HS-5 (cell line): ENCODE measurements around the gene HSPA1L.
A peak's percentile ranks its signal among the peaks of the same experiment; 100 is the strongest.
"Not testable (repeated sequence)": the region's sequence is repeated elsewhere in the genome, so short reads cannot be mapped to it uniquely, and the experiment has no call there.

Experiments
- DNase-seq: peaks from one replicate; pipeline ENCODE4 v3.0.0-alpha.2; 2012; ENCODE audit warnings: low read depth

HSPA1L gene

DNA sequence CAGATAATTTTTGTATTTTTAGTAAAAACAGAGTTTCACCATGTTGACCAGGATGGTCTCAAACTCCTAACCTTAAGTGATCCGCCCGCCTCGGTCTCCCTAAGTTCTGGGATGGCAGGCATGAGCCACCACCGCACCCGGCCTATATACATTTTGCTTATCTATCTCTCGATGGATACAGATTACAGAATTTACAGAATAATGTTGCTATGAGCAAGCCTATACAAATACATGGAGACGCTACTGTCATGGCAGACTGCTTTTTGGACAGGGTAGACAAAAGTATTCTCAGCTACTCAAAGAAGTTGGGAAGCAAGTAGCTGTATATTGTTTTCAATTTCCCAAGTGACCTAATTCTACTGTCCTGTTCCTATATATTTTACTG lies 1.6 kb downstream of the HSPA1L start:
- no peak for DNase-seq

DNA sequence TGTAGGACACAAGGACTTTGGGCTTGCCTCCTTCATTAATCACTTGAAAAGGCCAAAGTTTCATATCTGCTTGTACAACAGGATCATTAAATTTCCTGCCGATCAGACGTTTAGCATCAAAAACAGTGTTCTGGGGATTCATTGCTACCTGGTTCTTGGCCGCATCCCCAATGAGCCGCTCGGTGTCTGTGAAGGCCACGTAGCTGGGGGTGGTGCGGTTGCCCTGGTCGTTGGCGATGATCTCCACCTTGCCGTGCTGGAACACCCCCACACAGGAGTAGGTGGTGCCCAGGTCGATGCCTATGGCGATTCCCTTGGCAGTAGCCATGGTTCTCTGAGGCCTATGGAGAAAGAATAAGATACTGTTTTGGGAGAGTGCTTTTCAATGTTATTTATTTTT lies 3.4 kb downstream of the HSPA1L start:
- DNase-seq = no peak

DNA sequence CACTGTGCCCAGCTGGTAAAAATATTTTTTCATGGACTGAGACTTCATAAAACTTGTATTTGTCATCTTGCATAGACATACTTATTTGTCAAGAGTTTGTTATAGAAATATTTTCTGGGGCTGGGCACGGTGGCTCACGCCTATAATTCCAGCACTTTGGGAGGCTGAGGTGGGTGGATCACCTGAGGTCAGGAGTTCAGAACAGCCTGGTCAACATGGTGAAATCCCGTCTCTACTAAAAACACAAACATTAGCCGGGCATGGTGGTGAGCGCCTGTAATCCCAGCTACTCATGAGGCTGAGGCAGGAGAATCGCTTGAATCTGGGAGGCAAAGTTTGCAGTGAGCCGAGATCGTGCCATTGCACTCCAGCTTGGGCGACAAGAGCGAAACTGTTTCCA lies 6.5 kb downstream of the HSPA1L start:
- DNase-seq = not testable (repeated sequence)

DNA sequence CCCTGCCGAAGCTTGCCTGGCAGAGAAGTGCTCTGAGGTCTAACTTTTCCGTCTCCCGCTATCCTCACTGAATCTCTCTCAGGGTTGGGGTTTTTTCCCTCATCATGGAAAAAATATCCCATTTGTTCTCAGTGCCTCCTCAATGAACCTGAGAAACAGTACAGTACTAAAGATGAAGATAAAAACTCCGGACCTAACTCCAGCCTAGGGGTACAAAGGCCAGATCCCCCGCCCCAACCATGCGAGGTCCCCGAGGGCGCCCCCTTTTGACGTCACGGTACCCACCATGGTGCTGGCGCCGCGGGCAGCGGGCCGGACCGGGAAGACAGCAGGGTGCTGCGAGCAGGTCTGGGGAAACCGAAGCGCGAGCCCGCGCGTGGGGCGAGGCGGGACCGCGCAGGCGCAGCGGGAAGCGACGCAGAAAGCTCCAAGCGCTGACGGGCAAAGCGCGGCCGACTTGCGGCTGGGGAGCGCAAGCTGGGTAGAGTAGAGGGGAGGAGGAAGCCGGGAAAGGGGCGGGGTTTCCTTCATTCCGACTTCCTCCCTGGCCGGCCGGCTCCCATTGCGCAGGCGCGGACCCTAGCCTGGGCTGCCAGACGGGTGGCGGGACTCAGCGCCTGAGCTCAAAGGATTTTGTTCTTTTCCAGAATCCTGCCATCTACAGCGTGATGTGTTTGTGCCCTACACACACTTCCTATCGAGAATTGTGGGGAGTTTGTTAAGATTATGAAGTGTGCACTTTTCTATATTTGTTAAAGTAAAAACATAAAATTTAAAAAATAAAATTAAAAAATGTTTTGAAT lies 8.4 kb downstream of the HSPA1L start, which contains the start of gene LSM2:
LSM2 (minus strand) TSS at position 497 of the 803 bp plus-strand sequence; CDS start at position 288, 209 bp downstream.
- peak; percentile 73 for DNase-seq

DNA sequence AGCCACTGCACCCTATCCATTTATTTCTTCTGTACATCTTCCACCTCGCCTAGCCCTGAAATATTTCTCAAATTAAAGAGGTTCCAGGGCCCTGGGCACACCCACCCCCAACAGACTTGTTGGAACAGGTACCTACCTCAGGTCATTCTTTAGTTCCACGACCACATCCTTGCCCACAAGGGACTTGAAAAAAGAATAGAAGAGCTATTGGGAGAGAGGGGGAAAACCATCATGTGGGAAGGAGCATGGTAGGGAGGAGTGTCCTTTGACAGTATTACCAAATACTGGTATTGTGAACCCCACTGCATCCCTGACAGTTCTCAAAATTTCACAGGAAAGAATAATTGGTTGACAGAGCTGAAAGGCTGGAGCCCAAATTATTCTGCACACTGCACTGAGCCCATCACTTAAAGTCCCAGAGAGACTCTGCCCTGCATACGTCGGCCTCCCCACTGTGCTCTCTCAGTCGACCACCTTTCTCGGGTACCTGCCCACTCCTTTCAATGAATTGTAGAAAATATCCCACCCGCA lies 9.1 kb downstream of the HSPA1L start:
- DNase-seq = no peak

DNA sequence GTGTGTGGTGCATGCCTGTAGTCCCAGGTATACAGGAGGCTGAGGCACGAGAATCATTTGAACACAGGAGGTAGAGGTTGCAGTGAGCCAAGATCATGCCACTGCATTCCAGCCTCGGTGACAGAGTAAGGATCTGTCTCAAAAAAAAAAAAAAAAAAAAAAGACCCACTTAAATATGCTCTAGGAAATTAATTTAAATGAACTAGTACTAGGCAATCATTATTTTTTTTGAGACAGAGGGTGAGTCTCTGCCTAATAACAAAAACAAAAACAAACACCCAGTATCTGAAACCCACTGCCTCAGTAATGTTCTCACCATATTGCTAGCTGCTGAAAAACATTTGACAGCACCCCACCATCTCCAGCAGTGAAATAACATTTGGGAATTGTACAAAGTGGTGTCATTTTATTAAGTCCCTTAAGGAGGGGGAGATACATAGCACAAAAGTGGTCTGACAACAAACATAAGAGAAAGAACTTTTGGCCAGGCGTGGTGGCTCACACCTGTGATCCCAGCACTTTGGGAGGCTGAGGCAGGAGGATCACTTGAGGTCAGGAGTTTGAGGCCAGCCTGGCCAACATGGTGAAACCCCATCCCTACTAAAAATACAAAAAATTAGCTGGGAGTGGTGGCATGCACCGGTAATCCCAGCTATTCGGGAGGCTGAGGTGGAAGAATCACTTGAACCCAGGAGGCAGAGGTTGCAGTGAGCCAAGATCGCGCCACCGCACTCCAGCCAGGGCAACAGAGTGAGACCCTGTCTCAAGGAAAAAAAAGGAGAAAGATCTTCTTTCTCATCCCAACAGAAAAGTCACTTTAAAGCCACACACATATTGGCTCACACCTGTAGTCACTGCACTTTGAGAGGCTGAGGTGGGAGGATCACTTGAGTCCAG lies 13.8 kb downstream of the HSPA1L start:
- DNase-seq = not testable (repeated sequence)

DNA sequence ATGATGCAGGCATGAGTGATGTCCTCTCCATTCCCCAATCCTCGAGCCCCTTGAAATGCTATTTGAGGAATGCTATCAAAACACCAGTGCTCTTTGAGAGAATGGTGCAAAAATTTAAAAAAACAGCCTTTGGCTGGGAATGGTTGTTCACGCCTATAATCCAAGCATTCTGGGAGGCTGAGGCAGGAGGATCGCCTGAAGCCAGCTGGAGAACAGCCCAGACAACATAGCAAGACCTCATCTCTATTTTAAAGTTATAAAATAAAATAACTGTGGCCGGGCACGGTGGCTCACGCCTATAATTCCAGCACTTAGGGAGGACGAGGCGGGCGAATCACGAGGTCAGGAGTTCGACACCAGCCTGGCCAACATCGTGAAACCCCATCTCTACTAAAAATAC lies 15.3 kb downstream of the HSPA1L start:
- DNase-seq = no peak

DNA sequence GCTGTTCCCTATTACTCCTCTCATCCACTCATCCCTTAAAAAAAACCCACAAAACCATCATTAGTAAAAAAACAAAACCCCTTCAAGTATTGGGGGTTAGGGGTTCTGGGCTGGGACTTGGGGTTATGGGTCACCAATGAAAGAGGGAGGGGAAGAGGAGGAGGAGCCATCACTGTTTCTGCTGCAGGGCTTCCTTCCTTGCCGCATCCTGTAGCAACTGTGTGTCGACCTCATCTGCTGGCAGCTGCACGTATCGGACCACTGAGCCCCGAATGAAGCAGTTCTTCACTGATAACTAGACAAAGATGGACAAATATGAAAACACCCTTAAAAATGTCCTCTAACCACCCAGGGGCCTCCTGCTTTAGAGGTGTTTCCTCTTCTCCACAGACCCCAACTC lies 17.5 kb downstream of the HSPA1L start:
- DNase-seq = no peak

DNA sequence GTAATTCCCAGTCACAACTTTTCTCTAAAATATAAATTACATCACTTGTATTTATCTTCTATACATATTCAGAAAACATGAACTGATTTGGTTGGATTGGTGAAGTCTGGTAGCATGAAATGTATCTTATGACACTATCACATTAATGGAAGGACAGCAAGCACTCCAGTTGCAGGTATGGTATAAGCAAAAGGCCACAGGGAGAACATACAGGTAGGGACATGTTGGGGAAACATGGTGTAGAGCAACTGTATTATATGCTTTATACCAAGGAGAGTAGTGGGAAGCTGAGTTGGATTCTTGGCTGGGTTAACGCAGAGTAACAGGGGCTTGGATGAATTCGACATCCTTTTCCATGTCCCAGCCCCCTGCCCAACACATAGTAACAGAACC lies 18.1 kb downstream of the HSPA1L start:
- DNase-seq = no peak

DNA sequence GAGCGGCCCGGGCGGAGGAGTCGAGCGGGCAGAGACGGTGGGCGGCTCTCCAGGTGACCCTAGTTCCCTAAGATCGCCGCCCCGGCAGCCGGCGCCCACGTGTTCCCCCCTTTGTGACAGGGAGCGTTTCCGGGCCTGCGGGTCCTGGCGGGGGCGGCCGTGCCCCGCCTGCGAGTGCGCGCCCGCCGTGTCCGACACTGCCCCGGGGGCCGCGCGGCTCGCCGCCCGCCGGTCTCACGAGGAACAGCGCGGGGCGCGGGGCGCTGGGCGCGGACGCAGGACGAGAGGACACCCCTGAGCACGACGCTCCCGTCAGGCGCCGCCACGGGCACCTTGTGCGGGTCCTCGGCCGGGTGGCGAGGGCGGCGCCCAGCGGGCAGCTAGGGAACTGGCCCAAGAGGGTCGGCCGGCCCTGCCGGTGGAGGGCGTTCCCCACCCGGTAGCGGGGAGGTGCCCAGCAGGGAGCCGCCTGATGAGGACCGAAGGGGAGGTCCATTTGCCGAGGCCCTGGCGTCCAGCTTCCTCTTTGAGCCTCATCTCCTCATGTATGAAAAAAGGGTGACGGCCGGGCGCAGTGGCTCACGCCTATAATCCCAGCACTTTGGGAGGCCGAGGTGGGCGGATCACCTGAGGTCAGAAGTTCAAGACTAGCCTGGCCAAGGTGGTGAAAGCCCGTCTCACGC lies 19.3 kb downstream of the HSPA1L start, which contains the start of gene VARS1:
VARS1 (minus strand) TSS at position 137 of the 683 bp plus-strand sequence. CDS start 535 bp downstream, outside the sequence.
- peak; percentile 57 for DNase-seq

DNA sequence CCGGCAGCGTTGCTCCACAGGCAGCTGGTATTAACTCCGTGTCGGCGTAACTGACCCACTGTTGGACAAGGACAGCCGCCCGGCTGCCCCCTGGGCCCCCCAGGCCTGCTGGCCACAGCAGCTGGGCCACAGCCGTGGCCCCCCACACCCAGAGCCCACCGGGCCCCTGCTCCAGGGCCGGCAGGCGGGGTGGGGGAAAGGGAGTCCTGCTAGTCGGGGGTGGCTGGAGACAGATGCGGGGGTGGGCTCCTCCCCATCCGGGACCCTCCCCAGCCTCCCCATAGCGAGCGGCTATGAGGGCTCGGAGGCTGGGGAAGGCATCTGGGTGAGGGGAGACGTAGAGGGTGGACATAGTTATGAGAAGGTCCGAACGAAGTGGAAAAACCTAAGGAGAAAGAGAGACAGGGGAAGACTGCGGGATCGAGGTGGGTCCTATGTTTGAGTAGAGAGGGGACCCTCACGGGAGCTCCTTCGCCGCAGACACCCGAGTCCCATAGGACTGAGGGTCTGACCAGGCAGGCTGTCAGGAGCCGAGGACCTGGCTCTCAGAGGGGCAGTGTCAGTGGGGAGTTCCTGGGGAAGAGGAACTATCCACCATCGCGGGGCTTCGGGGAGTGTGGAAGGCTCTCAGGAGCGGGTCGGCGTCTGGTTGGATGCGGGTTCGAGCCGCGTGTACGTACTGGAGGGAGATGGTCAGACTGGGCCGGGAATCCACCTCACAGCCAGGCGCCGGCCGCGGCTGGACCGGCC lies 20.0 kb downstream of the HSPA1L start:
- no peak for DNase-seq

DNA sequence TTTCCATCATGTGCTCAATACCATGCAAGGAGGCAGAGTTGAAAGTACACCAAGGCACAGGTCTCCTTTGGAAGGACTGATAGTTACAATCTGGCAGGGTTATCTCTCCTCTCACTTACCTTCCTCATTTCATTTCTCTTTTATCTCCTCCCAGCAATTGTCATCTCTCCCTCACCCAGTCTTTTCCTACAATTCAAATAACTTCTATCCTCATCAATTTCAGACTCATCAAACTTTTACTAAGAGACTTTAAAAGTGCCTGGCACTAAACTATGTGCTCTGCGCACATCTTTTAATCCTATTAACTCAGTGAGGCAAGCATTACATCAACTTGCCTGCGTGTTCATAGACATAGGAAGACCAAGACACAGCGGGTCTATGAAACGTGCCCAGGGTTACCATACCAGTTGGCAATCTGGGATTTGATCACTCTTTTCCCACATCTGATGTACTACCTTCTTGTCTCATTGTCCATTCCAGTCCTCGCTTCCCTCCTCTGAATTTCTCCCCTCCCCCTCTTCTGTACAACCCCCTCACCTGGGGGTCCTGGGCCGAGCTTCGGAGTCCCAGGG lies 20.7 kb downstream of the HSPA1L start:
- no peak for DNase-seq

DNA sequence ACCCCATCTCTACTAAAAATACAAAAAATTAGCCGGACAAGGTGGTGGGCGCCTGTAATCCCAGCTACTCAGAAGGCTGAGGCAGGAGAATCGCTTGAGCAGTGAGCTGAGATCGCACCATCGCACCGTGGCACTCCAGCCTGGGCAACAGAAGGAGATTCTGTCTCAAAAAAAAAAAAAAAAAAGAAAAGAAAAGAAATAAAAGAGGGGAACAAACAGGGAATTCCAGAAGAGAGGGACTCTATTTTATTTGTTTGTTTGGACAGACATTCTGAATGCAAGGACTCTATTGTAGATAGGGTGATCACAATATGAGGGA lies 21.2 kb downstream of the HSPA1L start:
- not testable (repeated sequence) for DNase-seq

DNA sequence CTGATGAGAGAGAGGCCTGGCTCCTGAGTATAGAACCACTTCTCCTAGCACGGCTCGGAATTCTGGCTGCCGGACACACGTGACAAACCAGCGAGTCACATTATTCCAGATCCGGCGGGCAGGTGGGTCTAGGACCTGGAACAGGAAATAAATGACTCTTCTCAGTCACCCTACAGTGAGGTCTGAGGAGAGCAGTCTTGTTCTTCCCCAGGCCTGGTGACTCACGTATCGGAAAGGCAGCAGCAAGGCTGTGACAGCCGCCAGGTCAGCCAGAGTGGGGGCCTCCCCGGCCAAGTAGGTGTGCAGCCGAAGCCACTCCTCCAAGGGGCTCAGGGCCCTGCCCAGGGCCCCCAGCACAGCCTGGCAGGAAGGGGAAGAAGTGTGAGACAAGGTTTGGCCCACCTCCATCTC lies 22.3 kb downstream of the HSPA1L start:
- no peak for DNase-seq

DNA sequence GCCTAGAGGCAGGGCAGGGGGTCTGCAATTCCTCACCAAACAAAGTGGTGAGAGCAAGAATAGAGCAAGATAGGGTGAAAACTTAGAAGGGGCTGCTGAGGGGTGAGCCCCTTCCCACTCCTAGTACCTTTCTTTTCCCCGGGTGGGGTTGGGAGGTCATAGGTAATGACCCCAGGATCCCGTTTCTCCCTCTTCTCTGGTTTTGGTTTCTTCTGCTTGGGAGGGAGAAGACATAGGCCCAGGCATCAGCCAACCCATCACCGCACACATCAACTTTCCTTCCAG lies 23.1 kb downstream of the HSPA1L start:
- DNase-seq = no peak

DNA sequence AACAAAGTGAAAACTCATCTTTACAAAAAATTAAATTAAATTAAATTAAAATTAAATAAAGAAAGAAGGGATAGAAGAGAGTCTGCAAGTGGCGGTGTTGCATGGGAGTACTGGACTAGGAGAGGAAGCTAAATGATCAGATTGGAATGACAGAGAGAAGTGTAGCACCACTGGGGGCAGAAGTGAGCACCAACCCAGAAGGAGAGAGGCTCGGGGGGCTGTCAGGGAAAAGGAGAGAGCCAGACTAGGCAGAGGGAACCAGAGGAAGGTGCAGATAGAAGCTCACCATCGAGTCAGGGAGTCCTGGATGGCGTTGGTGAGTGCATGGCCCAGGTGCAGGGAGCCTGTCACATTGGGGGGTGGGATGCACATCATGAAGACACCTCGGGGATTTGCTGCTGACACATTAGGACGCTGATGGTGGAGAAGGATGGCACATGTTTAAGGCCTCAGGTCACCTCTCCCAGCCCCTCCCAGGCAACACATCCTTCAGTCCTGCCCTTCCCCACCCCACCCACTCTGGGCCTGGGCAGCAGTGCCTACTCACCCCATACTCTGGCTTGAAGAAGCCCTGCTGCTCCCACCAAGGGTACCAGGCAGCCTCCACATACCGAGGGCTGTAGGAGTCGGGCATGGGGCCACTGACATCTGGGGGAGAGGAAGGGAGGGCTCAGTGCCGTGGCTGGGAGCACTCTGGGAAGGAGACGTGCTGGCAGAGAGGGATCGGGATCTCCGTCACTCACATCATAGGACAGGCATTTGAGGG lies 23.6 kb downstream of the HSPA1L start:
- no peak for DNase-seq

DNA sequence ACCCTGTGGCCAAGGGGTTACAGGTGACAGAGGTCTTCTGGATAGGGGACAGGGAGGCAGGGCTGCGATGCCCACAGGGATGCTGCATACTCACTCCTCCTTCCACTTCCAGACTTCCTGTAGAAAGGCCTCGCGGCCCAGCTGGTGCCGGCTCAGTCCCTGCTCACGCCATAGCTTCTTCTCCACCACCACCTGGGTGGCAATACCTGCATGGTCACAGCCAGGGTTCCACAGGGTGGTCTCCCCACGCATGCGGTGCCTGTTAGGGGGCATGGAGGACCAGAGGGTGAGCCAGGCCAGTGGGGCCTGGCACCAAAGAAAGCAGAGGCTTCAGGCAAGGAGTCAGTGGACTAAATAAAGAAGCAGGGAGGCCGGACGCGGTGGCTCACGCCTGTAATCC lies 29.6 kb downstream of the HSPA1L start:
- DNase-seq = no peak

DNA sequence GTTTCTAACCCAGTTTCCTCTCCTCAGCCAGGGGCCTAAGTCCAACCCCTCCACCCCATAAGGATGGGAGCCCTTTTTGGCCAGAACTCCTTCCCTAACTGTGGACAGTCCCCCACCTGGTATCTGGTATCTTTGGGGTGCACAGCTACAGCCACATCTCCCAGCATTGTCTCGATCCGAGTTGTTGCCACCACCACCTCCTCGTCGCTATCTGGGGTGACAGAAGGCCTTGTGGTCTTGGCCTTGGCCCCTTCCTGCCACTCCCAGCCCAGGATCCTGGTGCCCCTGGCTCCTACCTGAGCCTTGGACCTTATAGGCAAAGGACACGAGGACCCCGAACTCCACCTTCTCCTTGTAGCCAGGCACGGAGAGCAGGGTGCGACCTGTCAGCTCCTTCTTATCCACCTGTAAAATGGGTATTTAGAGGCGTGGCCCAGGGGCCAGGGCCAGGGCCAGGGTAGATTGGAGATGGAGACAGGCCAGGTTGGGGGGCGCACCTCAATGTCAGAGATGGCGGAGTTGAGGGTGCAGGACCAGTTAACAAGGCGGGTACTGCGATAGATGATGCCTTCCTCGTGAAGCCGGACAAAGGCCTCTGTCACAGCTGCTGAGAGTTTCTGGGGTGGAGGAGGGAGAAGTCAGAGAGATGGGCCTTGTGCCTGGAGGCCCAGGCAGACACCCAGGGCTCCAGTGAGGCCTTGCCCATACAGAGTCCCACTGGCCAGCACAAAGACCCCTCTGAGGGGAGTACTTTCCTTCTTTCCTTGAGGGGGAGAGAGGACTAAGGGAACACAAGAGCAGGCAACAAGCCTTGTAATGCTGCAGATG lies 30.8 kb downstream of the HSPA1L start:
- no peak for DNase-seq

DNA sequence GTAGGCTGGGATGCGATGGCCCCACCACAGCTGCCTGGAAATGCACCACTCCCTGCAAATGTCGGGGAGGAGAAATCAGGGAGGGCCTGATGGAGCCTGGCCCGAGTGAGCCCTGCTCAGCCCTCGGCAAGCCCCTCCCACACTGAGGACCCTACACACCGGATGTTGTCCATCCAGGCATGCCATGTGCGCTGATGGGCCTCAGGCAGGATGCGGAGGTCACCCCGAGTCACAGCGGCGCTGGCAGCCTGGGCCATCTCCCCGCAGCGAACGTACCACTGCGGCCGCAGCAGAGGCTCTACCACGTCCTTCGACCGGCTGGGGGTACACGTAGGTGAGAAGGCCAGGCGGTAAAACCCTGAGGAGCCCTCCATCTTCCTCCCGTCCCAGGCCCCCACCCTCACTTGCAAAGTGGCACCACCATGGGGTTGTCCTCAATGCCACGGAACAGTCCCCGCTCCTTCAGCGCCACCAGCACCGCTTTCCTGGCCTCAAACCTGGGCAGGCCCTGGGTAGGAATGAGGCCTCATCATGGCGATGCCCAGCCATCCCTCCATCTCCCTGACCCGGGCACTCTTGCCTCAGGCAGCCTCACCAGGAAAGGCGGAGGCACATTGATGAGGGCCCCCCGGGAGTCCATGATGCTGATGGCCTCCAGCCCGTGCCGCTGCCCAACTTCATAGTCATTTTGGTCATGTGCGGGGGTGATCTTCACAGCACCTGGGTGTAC lies 32.8 kb downstream of the HSPA1L start:
- DNase-seq = no peak
